GM12892 (cell line): ENCODE measurements around the gene CEP44.

ENCODE experiments used
- POLR2A ChIP-seq: IDR thresholded peaks from 2 replicates; pipeline ENCODE4 v1.6.1; 2011; ENCODE audit warnings: low read depth, low read length, control low read depth
- POLR2AphosphoS5 ChIP-seq: IDR thresholded peaks from 2 replicates; pipeline ENCODE4 v1.6.1; 2011; ENCODE audit warnings: low read depth, low read length, control low read depth

DNA sequence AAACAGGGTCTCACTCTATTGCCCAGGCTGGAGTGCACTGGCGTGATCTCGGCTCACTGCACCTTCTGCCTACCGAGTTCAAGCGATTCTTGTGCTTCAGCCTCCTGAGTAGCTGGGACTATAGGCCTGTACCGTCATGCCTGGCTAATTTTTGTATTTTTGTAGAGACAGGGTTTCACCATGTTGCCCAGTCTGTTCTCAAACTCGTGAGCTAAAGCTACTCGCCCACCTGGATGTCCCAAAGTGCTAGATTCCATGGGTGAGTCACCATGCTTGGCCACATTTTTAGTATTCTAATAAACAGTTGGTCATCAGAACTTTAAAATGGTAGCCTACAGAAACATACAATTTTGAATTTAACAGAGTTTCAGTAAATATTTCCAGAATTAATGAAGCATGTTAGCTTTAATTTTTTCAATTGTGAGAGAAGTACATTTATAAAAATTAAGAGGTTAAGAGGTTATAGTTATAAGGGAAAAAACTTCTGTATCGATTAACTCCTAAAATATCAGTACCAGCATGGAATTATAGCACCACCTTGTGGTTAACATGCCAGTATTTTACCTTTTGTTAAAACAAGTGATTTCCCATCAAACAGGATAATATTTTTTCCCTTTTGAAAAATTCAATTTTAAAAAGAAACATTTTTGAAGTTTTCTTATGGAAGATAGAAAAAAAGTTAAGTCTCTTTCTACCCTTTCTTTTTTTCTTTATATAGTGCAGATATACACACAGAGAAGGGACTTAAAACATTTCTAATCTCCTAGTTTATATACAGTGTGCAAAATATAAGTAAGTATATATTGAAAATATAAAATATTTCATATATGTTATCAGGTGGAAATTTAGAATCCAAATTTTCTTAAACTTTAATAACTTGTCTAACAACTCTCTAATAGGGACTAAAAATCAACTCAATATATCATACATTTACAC lies 35.4 kb downstream of the CEP44 start:
- TF ChIP-seq POLR2AphosphoS5, result no peak
- TF ChIP-seq POLR2A, result no peak
